Fibroblast of pulmonary artery (primary cell): ENCODE results near the gene PASK.

ENCODE experiments used
- DNase-seq: peaks from one replicate; pipeline ENCODE4 v3.0.0-alpha.2; 2010; ENCODE audit warnings: low read depth
- H3K4me3 ChIP-seq: replicated peaks from 2 replicates; pipeline ENCODE4 v1.5.1; 2011; ENCODE audit warnings: low read depth, mild to moderate bottlenecking, control low read depth, low read length, moderate library complexity
- CTCF ChIP-seq: IDR thresholded peaks from 2 replicates; pipeline ENCODE4 v1.5.1; 2011; ENCODE audit warnings: mild to moderate bottlenecking, control low read depth, low read length, inconsistent platforms; ENCODE audit errors: missing control alignments

The PASK gene

GRCh38 chr2:241134711-241135110 lies 14.6 kb downstream of the PASK start:
- no peak overlapping the region for H3K4me3 ChIP-seq
- no peak for TF ChIP-seq CTCF
- no peak for DNase-seq

GRCh38 chr2:241133436-241133820 lies 15.8 kb downstream of the PASK start:
- DNase-seq, result no peak
- TF ChIP-seq CTCF, result no peak
- no peak overlapping the region for H3K4me3 ChIP-seq

GRCh38 chr2:241132538-241133435 lies 16.5 kb downstream of the PASK start:
- DNase-seq, result no peak
- no peak for TF ChIP-seq CTCF

GRCh38 chr2:241131531-241131930 lies 17.7 kb downstream of the PASK start:
- no peak for DNase-seq
- no peak for TF ChIP-seq CTCF

More at GRCh38 chr2:241132538-241133435, 16.5 kb downstream of the PASK start:
- H3K4me3 ChIP-seq, result no peak overlapping the region

GRCh38 chr2:241130316-241130715 lies 19.0 kb downstream of the PASK start:
- H3K4me3 ChIP-seq, result no peak overlapping the region
- TF ChIP-seq CTCF, result no peak

More at GRCh38 chr2:241131531-241131930, 17.7 kb downstream of the PASK start:
- H3K4me3 ChIP-seq, result no peak overlapping the region

GRCh38 chr2:241129086-241129871 lies 20.0 kb downstream of the PASK start:
- DNase-seq, result no peak
- no peak overlapping the region for H3K4me3 ChIP-seq
- no peak for TF ChIP-seq CTCF

More at GRCh38 chr2:241130316-241130715, 19.0 kb downstream of the PASK start:
- DNase-seq, result no peak
